Kidney (tissue), 14 donors: ENCODE data around the gene NLRC5. TPM values are rescaled to one million over a fixed set of nuclear protein-coding genes. Genes with fewer than 3 reads are reported as not detected.

ENCODE experiments used
- DNase-seq, 5 donors: peaks; one replicate each; pipeline ENCODE4 v3.0.0-alpha.2; 2013 to 2020
- FAIRE-seq: peaks from 2 replicates; lab custom pipeline; 2012; peaks lifted over from hg19 to GRCh38; lab: Jason Lieb, UNC
- H3K27ac ChIP-seq, 2 donors: one replicate each; pipeline ENCODE4 v1.7.0; 2013; ENCODE audit warnings: low read depth in 2 of 2, low read length in 2 of 2, inconsistent platforms in 1 of 2
- H3K27me3 ChIP-seq: one replicate; pipeline ENCODE4 v1.7.1; 2013; ENCODE audit warnings: low read length, inconsistent platforms; ENCODE audit not compliant: control insufficient read depth, insufficient read depth
- H3K36me3 ChIP-seq, 3 donors: one replicate each; pipeline versions ENCODE4 v1.7.0 to v1.7.1; 2013; ENCODE audit warnings: low read length in 3 of 3, control low read depth in 1 of 3, inconsistent platforms in 1 of 3; ENCODE audit not compliant: insufficient read depth in 3 of 3, control insufficient read depth in 2 of 3
- H3K4me1 ChIP-seq, 3 donors: one replicate each; pipeline versions ENCODE4 v1.7.0 to v1.7.1; 2013; ENCODE audit warnings: low read length in 3 of 3, inconsistent platforms in 1 of 3, low read depth in 1 of 3; ENCODE audit not compliant: control insufficient read depth in 2 of 3, insufficient read depth in 2 of 3
- H3K4me3 ChIP-seq, 3 donors: one replicate each; pipeline versions ENCODE4 v1.7.0 to v1.8.1; 2013; ENCODE audit warnings: low read length in 3 of 3, control low read depth in 1 of 3, inconsistent platforms in 1 of 3
- H3K9ac ChIP-seq, 3 donors: one replicate each; pipeline versions ENCODE4 v1.7.0 to v1.7.1; 2013; ENCODE audit warnings: low read length in 3 of 3, control low read depth in 1 of 3, inconsistent platforms in 1 of 3
- H3K9me3 ChIP-seq, 3 donors: one replicate each; pipeline versions ENCODE4 v1.7.0 to v1.7.1; 2013; ENCODE audit warnings: low read length in 3 of 3, control low read depth in 1 of 3, inconsistent platforms in 1 of 3; ENCODE audit not compliant: control insufficient read depth in 2 of 3, insufficient read depth in 1 of 3
- intact Hi-C: fragments of 100-400 bp; cut with DNase I; formaldehyde crosslinking; loops from one replicate; pipeline ENCODE4 v1.11.1; 2022
- polyA plus RNA-seq: library from polyadenylated mRNA; stranded (reverse); fragments of 350-450 nt; fragmentation: Illumina TruSeq; extraction: RNeasy Lipid Tissue Mini Kit (QIAGEN cat#74804); gene quantifications from one replicate; pipeline ENCODE4 v1.2.3, GENCODE V29; 2014; ENCODE audit warnings: low read depth, low replicate concordance; ENCODE audit not compliant: insufficient read depth
- total RNA-seq: library from RNA; stranded (reverse); fragmentation: NEBNext Ultra II Directional; extraction: Animal tissue kit (Norgen Biotek cat#: 25700); gene quantifications from one replicate; pipeline ENCODE4 v1.2.1, GENCODE V29; 2021
- TF ChIP-seq, protein P1 (sequence below): IDR thresholded peaks from 3 replicates; pipeline ENCODE4 v1.5.1; 2012; ENCODE audit warnings: mild to moderate bottlenecking, moderate library complexity, borderline replicate concordance; ENCODE audit not compliant: insufficient read depth; ENCODE audit errors: extremely low read depth
- donor health status: control.
- donor health status: control.
- donor health status: control.
- donor health status: control.
- donor health status: control.
- donor health status: DM: yes; HTN: yes; CAD: no.
- donor health status: Normal renal cell carcinoma (clear cell type).

NLRC5 gene
- total and polyA plus RNA-seq, 2 donors from 2014 or later, result 7.1 to 55.6 TPM

DNA sequence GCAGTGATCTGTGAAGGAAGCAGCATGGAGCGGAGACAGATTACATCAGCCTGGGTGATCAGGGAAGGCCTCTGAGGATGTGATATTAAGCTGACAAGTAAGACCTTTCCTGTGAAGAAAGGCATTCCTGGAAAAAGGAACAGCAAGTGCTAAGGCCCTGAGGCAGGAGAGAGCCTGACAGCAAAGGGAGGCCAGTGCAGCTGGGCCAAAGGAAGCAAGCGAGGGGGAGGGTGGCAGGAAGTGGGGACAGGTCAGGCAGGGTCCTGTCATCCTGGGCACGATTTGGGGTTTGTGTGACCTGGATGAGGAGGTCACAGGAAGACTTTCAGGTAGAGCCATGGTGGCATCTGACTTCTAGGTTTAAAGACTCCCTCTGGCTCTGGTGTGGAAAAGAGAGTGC lies 115.3 kb downstream of the NLRC5 start:
- Histone ChIP-seq H3K9ac (no peak overlapping the region), H3K9me3 (no peaks in the 10 kb centered on the region), H3K27me3 (no peaks in the 10 kb centered on the region), H3K27ac (no peak overlapping the region), H3K4me3 (no peak overlapping the region), H3K4me1 (peaks cover 0 to 4% (median 0%) of the 10 kb centered on the region in 3 donors), H3K36me3 (no peaks in the 10 kb centered on the region)
- FAIRE-seq (no peak), DNase-seq (no peak)
- intact Hi-C loops, result no loop called here
- TF ChIP-seq, protein P1, sequence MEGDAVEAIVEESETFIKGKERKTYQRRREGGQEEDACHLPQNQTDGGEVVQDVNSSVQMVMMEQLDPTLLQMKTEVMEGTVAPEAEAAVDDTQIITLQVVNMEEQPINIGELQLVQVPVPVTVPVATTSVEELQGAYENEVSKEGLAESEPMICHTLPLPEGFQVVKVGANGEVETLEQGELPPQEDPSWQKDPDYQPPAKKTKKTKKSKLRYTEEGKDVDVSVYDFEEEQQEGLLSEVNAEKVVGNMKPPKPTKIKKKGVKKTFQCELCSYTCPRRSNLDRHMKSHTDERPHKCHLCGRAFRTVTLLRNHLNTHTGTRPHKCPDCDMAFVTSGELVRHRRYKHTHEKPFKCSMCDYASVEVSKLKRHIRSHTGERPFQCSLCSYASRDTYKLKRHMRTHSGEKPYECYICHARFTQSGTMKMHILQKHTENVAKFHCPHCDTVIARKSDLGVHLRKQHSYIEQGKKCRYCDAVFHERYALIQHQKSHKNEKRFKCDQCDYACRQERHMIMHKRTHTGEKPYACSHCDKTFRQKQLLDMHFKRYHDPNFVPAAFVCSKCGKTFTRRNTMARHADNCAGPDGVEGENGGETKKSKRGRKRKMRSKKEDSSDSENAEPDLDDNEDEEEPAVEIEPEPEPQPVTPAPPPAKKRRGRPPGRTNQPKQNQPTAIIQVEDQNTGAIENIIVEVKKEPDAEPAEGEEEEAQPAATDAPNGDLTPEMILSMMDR, result no peak

DNA sequence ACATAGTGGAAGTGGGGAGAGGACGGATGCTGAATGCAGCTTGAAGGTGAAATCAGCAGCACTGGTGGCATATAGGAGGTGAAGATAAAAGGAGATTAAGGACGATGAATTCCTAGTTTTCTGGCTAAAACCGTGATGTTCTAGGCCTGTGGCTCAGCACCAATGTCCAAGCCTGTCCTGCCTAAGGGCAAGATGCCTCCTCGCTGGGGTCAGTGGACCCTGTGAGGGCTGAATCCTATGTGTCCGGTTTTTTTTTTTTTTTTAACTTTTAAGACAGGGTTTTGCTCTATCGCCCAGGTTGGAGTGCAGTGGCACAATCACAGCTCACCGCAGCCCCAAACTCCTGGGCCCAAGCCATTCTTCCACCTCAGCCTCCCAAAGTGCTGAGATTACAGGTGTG lies 115.8 kb downstream of the NLRC5 start:
- Histone ChIP-seq H3K27ac (no peak overlapping the region), H3K4me1 (peaks cover 0 to 4% (median 0%) of the 10 kb centered on the region in 3 donors), H3K4me3 (no peak overlapping the region), H3K9me3 (no peaks in the 10 kb centered on the region), H3K9ac (no peak overlapping the region), H3K27me3 (no peaks in the 10 kb centered on the region), H3K36me3 (no peaks in the 10 kb centered on the region)
- intact Hi-C loops, result no loop called here
- TF ChIP-seq, protein P1, result no peak
- FAIRE-seq, result no peak
- no peak for DNase-seq

DNA sequence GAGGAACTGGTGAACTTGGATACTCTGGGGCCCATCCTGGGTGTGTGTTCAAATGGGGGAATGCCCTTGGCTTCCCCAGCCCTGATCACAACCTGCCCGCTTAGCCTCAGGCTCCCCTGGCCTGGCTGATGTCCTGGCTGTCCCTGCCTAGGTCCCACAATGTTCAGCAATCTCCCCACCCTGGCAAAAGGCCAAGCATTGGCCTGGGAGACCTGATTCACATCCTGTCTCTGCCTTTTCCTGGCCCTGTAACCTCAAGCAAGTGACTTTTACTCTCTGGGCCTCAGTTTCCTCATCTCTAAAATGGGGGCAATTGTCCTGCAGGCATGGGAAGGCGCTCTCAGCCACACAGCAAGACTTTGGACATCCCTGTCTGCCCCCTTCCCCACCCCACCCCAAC lies 117.4 kb downstream of the NLRC5 start:
- no peak overlapping the region for H3K4me3 ChIP-seq
- H3K4me1 ChIP-seq, result peaks cover 0 to 4% (median 0%) of the 10 kb centered on the region in 3 donors
- no peak overlapping the region for H3K9ac ChIP-seq
- intact Hi-C loops, result no loop called here
- no peaks in the 10 kb centered on the region for H3K27me3 ChIP-seq
- no peaks in the 10 kb centered on the region for H3K9me3 ChIP-seq
- DNase-seq (peak in 1 of 5 donors; percentile 61), FAIRE-seq (no peak)
- TF ChIP-seq, protein P1, result no peak
- no peak overlapping the region for H3K27ac ChIP-seq
- no peaks in the 10 kb centered on the region for H3K36me3 ChIP-seq

DNA sequence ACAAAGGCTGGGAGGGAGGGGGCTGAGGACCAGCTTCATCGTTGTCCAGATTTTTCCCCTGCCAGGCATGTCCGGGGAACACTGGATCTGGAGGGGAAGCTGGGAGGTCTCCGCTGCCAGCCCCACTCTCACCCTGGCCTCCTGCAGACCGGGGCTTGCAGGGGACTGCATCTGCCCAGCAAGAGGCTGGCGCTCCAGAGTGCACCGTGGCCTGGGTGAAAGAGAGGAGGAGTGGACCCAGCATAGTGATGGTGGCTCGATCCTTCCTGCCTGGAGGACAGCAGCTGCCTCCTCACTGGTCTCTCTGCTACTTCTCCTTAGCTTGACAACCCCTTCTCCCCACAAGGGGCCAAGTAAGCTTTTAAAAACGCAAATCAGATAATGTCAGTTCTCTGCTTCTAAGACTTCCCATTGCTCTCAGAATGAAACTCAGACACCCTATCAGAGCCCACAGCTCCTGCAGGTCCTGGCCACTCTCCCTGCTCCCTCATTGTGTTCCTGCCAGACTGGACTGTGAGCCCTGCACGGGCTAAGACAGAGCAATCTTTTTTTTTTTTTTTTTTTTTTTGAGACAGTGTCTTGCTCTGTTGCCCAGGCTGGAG lies 118.1 kb downstream of the NLRC5 start:
- H3K9ac ChIP-seq, result no peak overlapping the region
- DNase-seq (no peak), FAIRE-seq (no peak)
- H3K36me3 ChIP-seq, result no peaks in the 10 kb centered on the region
- no peak overlapping the region for H3K27ac ChIP-seq
- intact Hi-C loops, result no loop called here
- H3K4me3 ChIP-seq, result no peak overlapping the region
- TF ChIP-seq, protein P1, result no peak
- peaks cover 0 to 4% (median 0%) of the 10 kb centered on the region in 3 donors for H3K4me1 ChIP-seq
- H3K9me3 ChIP-seq, result no peaks in the 10 kb centered on the region
- no peaks in the 10 kb centered on the region for H3K27me3 ChIP-seq
